Calu3 (cell line): Measurements from ENCODE around the gene CLECL1. TPM values are rescaled to one million over a fixed set of nuclear protein-coding genes. Genes with fewer than 3 reads are reported as not detected.

Source experiments
- BruUV-seq: library from RNA; stranded (reverse); fragments of 400-500 nt; replicated peaks from 2 replicates; lab custom pipeline; 2021; lab: Mats Ljungman, UMichigan
- CTCF ChIA-PET: fragments of 300-600 bp; sonication (Branson Sonifier 250); formaldehyde crosslinking; loops from one replicate; lab custom pipeline; 2022; ENCODE audit warnings: antibody characterized with exemption; lab: Charles Lee
- DNase-seq: peaks from one replicate; pipeline ENCODE4 v3.0.0; 2022
- H3K27ac Mint-ChIP-seq: one replicate; pipeline ENCODE4 v1.8.0; 2022; ENCODE audit warnings: mixed read lengths; ENCODE audit not compliant: unreplicated experiment
- H3K27me3 Mint-ChIP-seq: one replicate; pipeline ENCODE4 v1.8.0; 2022; ENCODE audit warnings: mixed read lengths; ENCODE audit not compliant: unreplicated experiment
- H3K36me3 Mint-ChIP-seq: one replicate; pipeline ENCODE4 v1.8.0; 2022; ENCODE audit warnings: mild to moderate bottlenecking, moderate library complexity, mixed read lengths; ENCODE audit not compliant: insufficient read depth, unreplicated experiment
- H3K4me1 Mint-ChIP-seq: one replicate; pipeline ENCODE4 v1.8.0; 2022; ENCODE audit warnings: mild to moderate bottlenecking, low read depth, mixed read lengths; ENCODE audit not compliant: unreplicated experiment
- H3K4me3 Mint-ChIP-seq: one replicate; pipeline ENCODE4 v1.8.0; 2022; ENCODE audit warnings: mild to moderate bottlenecking, low read depth, moderate library complexity, mixed read lengths; ENCODE audit not compliant: unreplicated experiment
- H3K9me3 Mint-ChIP-seq: one replicate; pipeline ENCODE4 v1.8.0; 2022; ENCODE audit warnings: low read depth, mixed read lengths; ENCODE audit not compliant: unreplicated experiment
- intact Hi-C: fragments of 100-400 bp; cut with micrococcal nuclease; formaldehyde crosslinking; loops from one replicate; pipeline ENCODE4 v1.10.0; 2022; ENCODE audit not compliant: unreplicated experiment
- total RNA-seq: library from RNA; stranded (reverse); gene quantifications from 2 replicates; pipeline ENCODE4 v1.2.3, GENCODE V29; 2022
- TF ChIP-seq, protein P1 (sequence below): fragments of 200-600 bp; IDR thresholded peaks from one replicate; pipeline ENCODE4 v1.8.0; 2022; ENCODE audit warnings: antibody characterized with exemption; ENCODE audit not compliant: unreplicated experiment

CLECL1 gene
- total RNA-seq, 1 experiment from 2014 or later = not detected

DNA sequence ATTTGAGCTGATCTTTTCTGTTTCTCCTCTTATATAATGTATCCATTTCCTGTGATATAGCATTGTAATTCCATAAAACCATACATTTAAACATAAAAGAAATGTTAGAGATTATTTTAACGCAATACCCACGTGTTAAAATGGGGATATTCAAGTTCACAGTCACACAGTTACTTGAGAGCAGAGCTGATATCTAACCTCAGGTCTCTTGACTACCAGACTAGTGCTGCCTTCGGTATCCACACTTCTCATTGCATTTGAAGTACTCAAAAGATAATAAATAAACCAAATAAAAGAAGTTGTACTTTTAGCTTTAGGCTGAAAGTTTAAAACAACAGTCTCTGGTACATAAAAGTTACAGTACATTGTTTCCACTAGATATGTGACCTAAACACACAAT is 2.9 kb downstream of the CLECL1 start:
- intact Hi-C loops = no loop called here
- no peak overlapping the region for H3K4me3 Mint-ChIP-seq
- no peaks in the 10 kb centered on the region for H3K27me3 Mint-ChIP-seq
- TF ChIP-seq, protein P1, sequence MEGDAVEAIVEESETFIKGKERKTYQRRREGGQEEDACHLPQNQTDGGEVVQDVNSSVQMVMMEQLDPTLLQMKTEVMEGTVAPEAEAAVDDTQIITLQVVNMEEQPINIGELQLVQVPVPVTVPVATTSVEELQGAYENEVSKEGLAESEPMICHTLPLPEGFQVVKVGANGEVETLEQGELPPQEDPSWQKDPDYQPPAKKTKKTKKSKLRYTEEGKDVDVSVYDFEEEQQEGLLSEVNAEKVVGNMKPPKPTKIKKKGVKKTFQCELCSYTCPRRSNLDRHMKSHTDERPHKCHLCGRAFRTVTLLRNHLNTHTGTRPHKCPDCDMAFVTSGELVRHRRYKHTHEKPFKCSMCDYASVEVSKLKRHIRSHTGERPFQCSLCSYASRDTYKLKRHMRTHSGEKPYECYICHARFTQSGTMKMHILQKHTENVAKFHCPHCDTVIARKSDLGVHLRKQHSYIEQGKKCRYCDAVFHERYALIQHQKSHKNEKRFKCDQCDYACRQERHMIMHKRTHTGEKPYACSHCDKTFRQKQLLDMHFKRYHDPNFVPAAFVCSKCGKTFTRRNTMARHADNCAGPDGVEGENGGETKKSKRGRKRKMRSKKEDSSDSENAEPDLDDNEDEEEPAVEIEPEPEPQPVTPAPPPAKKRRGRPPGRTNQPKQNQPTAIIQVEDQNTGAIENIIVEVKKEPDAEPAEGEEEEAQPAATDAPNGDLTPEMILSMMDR = no peak
- no peaks in the 10 kb centered on the region for H3K36me3 Mint-ChIP-seq
- CTCF ChIA-PET = interaction anchor here (0.7 kb wide), 1 partner anchor 1276 kb away, joined by 3 read pairs; no protein-coding TSS in a partner anchor
- no peaks in the 10 kb centered on the region for H3K4me1 Mint-ChIP-seq
- H3K9me3 Mint-ChIP-seq = no peaks in the 10 kb centered on the region
- no peak for DNase-seq
- H3K27ac Mint-ChIP-seq = no peak overlapping the region
- BruUV-seq = no TSS peak

DNA sequence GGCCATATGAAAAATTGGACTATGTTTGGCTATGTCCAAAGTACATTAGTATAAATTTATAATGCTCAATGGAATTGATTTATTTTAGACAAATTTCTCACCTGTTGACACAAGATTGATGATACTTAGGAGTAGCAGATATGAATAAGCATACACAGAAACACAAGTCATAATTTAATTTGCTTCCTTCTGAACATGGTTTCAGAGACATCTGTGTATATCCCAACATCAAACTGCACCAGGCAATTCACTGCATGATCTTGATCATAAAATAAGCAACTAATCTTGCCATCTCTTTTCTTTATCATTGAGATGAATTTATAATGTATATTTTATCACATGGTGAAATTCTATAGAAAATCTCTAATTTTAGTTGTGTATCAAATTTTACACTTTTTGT is 3.8 kb downstream of the CLECL1 start:
- Mint-ChIP-seq H3K4me3 (no peak overlapping the region), H3K27me3 (no peaks in the 10 kb centered on the region), H3K27ac (no peak overlapping the region), H3K9me3 (no peaks in the 10 kb centered on the region), H3K4me1 (no peaks in the 10 kb centered on the region), H3K36me3 (no peaks in the 10 kb centered on the region)
- intact Hi-C loops = no loop called here
- BruUV-seq = no TSS peak
- CTCF ChIA-PET = no interaction called here
- TF ChIP-seq, protein P1 = no peak
- no peak for DNase-seq

DNA sequence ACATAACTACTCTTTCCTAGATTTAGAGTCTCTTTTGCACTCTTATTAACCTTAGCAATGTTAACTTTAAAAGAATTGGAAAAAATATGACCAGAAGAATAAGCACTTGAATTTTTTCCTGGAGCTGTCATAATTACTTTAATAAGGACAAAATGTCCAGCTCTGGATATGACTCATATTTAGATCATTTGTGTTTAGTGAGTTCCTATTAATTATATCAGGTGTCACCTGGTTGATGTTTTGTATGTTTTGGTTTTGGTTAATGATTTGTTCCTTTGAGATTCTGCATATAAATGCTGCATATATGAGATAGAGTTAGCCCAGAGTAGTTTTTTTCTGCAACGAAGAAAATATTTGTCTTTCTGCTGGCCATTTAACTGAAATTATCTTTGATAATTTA is 5.1 kb downstream of the CLECL1 start:
- no peaks in the 10 kb centered on the region for H3K9me3 Mint-ChIP-seq
- no peaks in the 10 kb centered on the region for H3K27me3 Mint-ChIP-seq
- H3K4me1 Mint-ChIP-seq = no peaks in the 10 kb centered on the region
- intact Hi-C loops = no loop called here
- H3K27ac Mint-ChIP-seq = no peak overlapping the region
- TF ChIP-seq, protein P1 = no peak
- H3K36me3 Mint-ChIP-seq = no peaks in the 10 kb centered on the region
- H3K4me3 Mint-ChIP-seq = no peak overlapping the region
- CTCF ChIA-PET = interaction anchor here (1.1 kb wide), 1 partner anchor 15 kb away, joined by 3 read pairs; no protein-coding TSS in a partner anchor
- no TSS peak for BruUV-seq
- DNase-seq = no peak

DNA sequence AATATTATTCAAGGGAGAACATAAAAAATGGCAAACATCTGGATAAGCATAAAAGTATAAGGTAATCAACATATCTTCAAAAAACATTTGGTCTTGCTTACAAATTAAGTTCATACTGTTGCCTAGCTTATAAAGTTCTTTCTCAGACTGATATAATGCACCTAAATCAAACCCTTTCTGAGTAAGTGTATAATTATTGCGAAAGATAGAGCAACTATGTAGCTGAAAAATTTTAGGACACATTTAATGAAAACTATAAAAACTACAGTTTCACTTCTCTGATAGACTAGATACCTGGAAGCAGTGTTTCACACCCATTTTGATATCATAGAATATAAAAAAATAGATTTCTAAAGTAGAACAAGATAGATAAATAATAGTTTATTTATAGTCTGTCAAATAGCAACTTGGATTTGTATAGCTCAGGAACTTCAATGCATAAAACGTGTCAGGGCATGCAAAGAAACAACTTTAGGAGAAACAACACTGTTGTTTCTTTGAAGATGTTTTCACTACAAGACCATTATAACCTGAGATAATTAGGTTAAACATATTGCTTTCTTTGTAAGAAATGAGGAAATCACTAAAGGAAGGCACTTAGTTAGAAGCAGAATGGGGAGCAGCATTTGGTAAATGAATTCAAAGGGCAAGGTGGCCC is 7.6 kb downstream of the CLECL1 start:
- Mint-ChIP-seq H3K27me3 (no peaks in the 10 kb centered on the region), H3K4me1 (peaks cover 14% of the 10 kb centered on the region), H3K4me3 (no peak overlapping the region), H3K9me3 (no peaks in the 10 kb centered on the region), H3K27ac (no peak overlapping the region), H3K36me3 (no peaks in the 10 kb centered on the region)
- CTCF ChIA-PET = no interaction called here
- intact Hi-C loops = no loop called here
- TF ChIP-seq, protein P1 = no peak
- no peak for DNase-seq
- BruUV-seq = no TSS peak
